ENCODE measurements around the gene PCBP3.

The PCBP3 gene

DNA sequence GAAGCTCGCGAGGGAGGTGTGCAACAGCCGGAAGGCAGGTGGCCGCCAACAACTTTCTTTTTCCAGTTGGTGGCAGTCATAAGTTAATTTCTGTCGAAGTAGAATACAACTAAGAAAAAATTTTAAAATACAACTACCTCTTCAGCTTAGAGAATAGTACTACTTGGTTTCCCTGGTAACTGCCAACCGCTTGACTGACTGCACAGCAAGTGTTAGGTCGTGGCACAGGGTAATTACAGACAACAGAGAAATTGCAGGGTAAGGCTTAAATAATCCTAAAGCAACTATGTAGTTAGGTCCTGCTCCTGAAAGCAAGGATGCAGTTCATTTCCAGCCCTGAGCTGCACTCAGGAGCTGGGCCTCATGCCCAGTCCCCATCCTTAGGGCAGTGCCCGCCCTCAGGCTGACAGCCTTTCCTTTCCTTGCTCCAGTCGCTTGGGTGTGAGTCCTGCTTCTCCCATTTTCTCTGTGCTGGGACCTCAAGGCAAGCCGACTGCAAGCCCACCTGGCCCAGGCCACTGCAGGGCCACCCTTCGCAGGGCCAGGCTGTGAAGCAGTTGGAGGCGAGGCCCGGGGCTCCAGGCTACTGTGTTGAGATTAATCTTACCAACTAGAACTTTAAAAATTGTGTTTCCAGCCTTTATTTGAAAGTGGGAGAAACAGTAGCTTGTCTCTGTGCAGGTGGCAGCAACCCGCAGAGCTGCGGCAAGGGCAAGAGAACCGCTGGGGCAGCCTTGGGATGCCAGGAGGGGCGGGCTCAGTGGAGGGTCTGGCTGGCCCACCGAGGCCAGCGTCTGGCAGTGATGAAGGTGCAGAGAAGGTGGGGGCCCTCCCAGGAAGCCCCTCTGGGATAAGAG lies 148.3 kb downstream of the PCBP3 start:
- H3K27ac ChIP-seq (ENCODE audit: low read length) = no peak overlapping the region
- H3F3A ChIP-seq (ENCODE audit: insufficient read depth, low read length) = no peaks in the 10 kb centered on the region

DNA sequence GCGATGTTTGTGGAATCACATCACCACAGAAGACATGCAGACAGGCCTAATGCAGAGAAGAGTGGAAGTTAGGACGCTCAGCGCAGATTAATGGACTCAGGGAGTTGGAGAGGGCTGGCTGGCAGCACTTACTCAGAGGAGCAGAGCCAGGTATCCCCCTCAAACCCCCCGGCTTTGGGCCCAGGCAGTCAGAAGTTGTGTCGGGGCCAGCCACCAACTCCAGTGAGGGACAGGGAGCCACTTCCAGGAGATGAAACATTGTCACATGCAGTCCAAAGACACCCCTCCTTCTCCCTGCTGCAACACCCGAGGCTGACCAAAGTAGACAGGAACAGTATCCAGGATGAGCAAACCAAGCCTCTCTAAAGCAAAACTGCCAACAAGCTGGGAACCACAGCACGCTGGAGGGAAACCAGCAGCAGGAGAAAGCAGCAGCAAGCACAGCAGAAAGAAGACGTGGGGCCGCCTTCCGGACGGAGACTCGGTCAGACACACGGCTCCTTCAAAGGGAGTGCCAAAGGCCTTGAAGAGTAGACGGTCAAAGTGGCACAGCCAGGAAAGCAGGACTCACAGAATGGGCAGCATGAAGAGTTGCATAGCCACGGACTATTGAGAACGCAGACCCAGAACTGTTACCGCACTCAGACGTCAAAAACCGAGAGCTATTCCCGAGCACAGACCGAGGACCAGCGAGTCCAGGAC lies 149.3 kb downstream of the PCBP3 start:
- Histone ChIP-seq H3K4me3 (ENCODE audit: low read length) (no peak overlapping the region), H3K9me2 (replicated peaks; ENCODE audit: insufficient read depth, low read length) (no peaks in the 10 kb centered on the region), H2AFZ (ENCODE audit: low read length) (no peak overlapping the region), H3K4me2 (ENCODE audit: low read depth, low read length) (no peak overlapping the region), H3K9me3 (replicated peaks; ENCODE audit: insufficient read depth, low read length) (no peaks in the 10 kb centered on the region), H3K4me1 (ENCODE audit: low read length) (no peaks in the 10 kb centered on the region), H3K27me3 (replicated peaks; ENCODE audit: insufficient read depth, low read length) (no peaks in the 10 kb centered on the region), H3K36me3 (replicated peaks; ENCODE audit: insufficient read depth, low read length) (no peaks in the 10 kb centered on the region), H3F3A (ENCODE audit: insufficient read depth, low read length) (no peaks in the 10 kb centered on the region), H3K79me2 (ENCODE audit: low read length) (no peaks in the 10 kb centered on the region), H3K9ac (ENCODE audit: low read length) (no peak overlapping the region), H3K27ac (ENCODE audit: low read length) (no peak overlapping the region), H4K20me1 (ENCODE audit: insufficient read depth, low read length) (no peaks in the 10 kb centered on the region; the same call in 1 of the 2 replicates)
- no peak for DNase-seq
- TF ChIP-seq, protein P1, sequence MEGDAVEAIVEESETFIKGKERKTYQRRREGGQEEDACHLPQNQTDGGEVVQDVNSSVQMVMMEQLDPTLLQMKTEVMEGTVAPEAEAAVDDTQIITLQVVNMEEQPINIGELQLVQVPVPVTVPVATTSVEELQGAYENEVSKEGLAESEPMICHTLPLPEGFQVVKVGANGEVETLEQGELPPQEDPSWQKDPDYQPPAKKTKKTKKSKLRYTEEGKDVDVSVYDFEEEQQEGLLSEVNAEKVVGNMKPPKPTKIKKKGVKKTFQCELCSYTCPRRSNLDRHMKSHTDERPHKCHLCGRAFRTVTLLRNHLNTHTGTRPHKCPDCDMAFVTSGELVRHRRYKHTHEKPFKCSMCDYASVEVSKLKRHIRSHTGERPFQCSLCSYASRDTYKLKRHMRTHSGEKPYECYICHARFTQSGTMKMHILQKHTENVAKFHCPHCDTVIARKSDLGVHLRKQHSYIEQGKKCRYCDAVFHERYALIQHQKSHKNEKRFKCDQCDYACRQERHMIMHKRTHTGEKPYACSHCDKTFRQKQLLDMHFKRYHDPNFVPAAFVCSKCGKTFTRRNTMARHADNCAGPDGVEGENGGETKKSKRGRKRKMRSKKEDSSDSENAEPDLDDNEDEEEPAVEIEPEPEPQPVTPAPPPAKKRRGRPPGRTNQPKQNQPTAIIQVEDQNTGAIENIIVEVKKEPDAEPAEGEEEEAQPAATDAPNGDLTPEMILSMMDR (IDR thresholded peaks at IDR 0.05; ENCODE audit: low read length) = no peak
- no peak for TF ChIP-seq EZH2phosphoT487 (IDR thresholded peaks at IDR 0.05; ENCODE audit: low read length)
- TF ChIP-seq EZH2 (optimal IDR thresholded peaks at IDR 0.05; ENCODE audit: low read depth, low read length) = no peak

More for the DNA sequence above, 148.3 kb downstream of the PCBP3 start:
- no peaks in the 10 kb centered on the region for H3K79me2 ChIP-seq (ENCODE audit: low read length)
- no peaks in the 10 kb centered on the region for H3K4me1 ChIP-seq (ENCODE audit: low read length)
- H3K9me2 ChIP-seq (replicated peaks; ENCODE audit: insufficient read depth, low read length) = no peaks in the 10 kb centered on the region
- no peak overlapping the region for H3K4me2 ChIP-seq (ENCODE audit: low read depth, low read length)
- H3K9ac ChIP-seq (ENCODE audit: low read length) = no peak overlapping the region
- no peak overlapping the region for H2AFZ ChIP-seq (ENCODE audit: low read length)
- H4K20me1 ChIP-seq (ENCODE audit: insufficient read depth, low read length) = no peaks in the 10 kb centered on the region; the same call in 1 of the 2 replicates
- H3K36me3 ChIP-seq (replicated peaks; ENCODE audit: insufficient read depth, low read length) = no peaks in the 10 kb centered on the region
- H3K27me3 ChIP-seq (replicated peaks; ENCODE audit: insufficient read depth, low read length) = no peaks in the 10 kb centered on the region
- no peaks in the 10 kb centered on the region for H3K9me3 ChIP-seq (replicated peaks; ENCODE audit: insufficient read depth, low read length)
- DNase-seq = no peak
- no peak overlapping the region for H3K4me3 ChIP-seq (ENCODE audit: low read length)
- no peak for TF ChIP-seq EZH2 (optimal IDR thresholded peaks at IDR 0.05; ENCODE audit: low read depth, low read length)
- TF ChIP-seq, protein P1 (IDR thresholded peaks at IDR 0.05; ENCODE audit: low read length) = no peak
- TF ChIP-seq EZH2phosphoT487 (IDR thresholded peaks at IDR 0.05; ENCODE audit: low read length) = no peak

DNA sequence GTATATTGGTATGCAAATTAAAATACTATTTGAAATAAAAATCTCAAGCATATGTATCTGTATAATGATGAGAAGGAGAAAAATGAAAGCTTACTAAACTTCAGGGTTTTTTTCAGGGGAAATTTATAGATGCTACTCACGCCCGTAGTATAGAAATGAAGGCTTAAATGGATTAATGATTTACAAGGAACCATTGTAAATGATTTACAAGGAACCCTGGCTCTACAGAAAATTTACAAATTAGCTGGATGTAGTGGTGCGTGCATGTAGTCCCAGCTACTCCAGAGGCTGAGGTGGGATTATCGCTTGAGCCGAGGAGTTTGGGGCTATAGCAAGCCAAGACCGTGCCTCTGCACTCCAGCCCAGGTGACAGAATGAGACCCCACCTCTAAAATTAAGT lies 150.5 kb downstream of the PCBP3 start:
- Histone ChIP-seq H2AFZ (ENCODE audit: low read length) (no peak overlapping the region), H3K9ac (ENCODE audit: low read length) (no peak overlapping the region), H3K79me2 (ENCODE audit: low read length) (no peaks in the 10 kb centered on the region), H3K9me3 (replicated peaks; ENCODE audit: insufficient read depth, low read length) (no peaks in the 10 kb centered on the region), H3K27me3 (replicated peaks; ENCODE audit: insufficient read depth, low read length) (no peaks in the 10 kb centered on the region), H3F3A (ENCODE audit: insufficient read depth, low read length) (no peaks in the 10 kb centered on the region), H3K4me3 (ENCODE audit: low read length) (no peak overlapping the region), H3K36me3 (replicated peaks; ENCODE audit: insufficient read depth, low read length) (no peaks in the 10 kb centered on the region), H3K4me2 (ENCODE audit: low read depth, low read length) (no peak overlapping the region), H3K27ac (ENCODE audit: low read length) (no peak overlapping the region), H3K9me2 (replicated peaks; ENCODE audit: insufficient read depth, low read length) (no peaks in the 10 kb centered on the region), H3K4me1 (ENCODE audit: low read length) (no peaks in the 10 kb centered on the region), H4K20me1 (ENCODE audit: insufficient read depth, low read length) (no peaks in the 10 kb centered on the region; the same call in 1 of the 2 replicates)
- TF ChIP-seq, protein P1 (IDR thresholded peaks at IDR 0.05; ENCODE audit: low read length) = no peak
- TF ChIP-seq EZH2 (optimal IDR thresholded peaks at IDR 0.05; ENCODE audit: low read depth, low read length) (no peak), EZH2phosphoT487 (IDR thresholded peaks at IDR 0.05; ENCODE audit: low read length) (no peak)
- DNase-seq = no peak

Measured in MM.1S (cell line).